Measurements from ENCODE around the gene EVI5L.
"Not testable (repeated sequence)": the region's sequence is repeated elsewhere in the genome, so short reads cannot be mapped to it uniquely, and the experiment has no call there.

EVI5L gene

GRCh38 chr19:7846155-7846646 lies 16.2 kb downstream of the EVI5L start:
- DNase-seq (ENCODE audit: low spot score): no peak

GRCh38 chr19:7847664-7848063 lies 17.6 kb downstream of the EVI5L start:
- no peak for DNase-seq (ENCODE audit: low spot score)

GRCh38 chr19:7848779-7849457 lies 18.9 kb downstream of the EVI5L start:
- DNase-seq (ENCODE audit: low spot score): peak; percentile 32

GRCh38 chr19:7849631-7849999 lies 19.6 kb downstream of the EVI5L start:
- DNase-seq (ENCODE audit: low spot score): no peak

- DNase-seq (ENCODE audit: low spot score): peak; percentile 35
Observed at GRCh38 chr19:7850000-7850813, 20.2 kb downstream of the EVI5L start.

GRCh38 chr19:7850945-7851622 lies 21.1 kb downstream of the EVI5L start:
- no peak for DNase-seq (ENCODE audit: low spot score)

GRCh38 chr19:7851623-7852500 lies 21.8 kb downstream of the EVI5L start:
- peak; percentile 95 for DNase-seq (ENCODE audit: low spot score)

GRCh38 chr19:7852851-7853769 lies 23.1 kb downstream of the EVI5L start:
- peak; percentile 61 for DNase-seq (ENCODE audit: low spot score)

- no peak for DNase-seq (ENCODE audit: low spot score)
Observed at GRCh38 chr19:7853770-7854128, 23.7 kb downstream of the EVI5L start.

- DNase-seq (ENCODE audit: low spot score): no peak
Observed at GRCh38 chr19:7855426-7856108, 25.5 kb downstream of the EVI5L start.

GRCh38 chr19:7856109-7856591 lies 26.1 kb downstream of the EVI5L start:
- no peak for DNase-seq (ENCODE audit: low spot score)

GRCh38 chr19:7856679-7857663 lies 27.0 kb downstream of the EVI5L start:
- no peak for DNase-seq (ENCODE audit: low spot score)

GRCh38 chr19:7857727-7858108 lies 27.7 kb downstream of the EVI5L start:
- no peak for DNase-seq (ENCODE audit: low spot score)

GRCh38 chr19:7858109-7858770 lies 28.2 kb downstream of the EVI5L start:
- no peak for DNase-seq (ENCODE audit: low spot score)

GRCh38 chr19:7859087-7859486 lies 29.1 kb downstream of the EVI5L start:
- DNase-seq (ENCODE audit: low spot score): not testable (repeated sequence)

GRCh38 chr19:7859831-7860713 lies 30.1 kb downstream of the EVI5L start:
- no peak for DNase-seq (ENCODE audit: low spot score)

Measured in pons (tissue), 1 donor.